ENCODE data around the gene SERP2.
"Not testable (repeated sequence)": the region's sequence is repeated elsewhere in the genome, so short reads cannot be mapped to it uniquely, and the experiment has no call there.

Gene SERP2
- total RNA-seq, result 0 to 0.09 (median 0) reads per million in 18 experiments

DNA sequence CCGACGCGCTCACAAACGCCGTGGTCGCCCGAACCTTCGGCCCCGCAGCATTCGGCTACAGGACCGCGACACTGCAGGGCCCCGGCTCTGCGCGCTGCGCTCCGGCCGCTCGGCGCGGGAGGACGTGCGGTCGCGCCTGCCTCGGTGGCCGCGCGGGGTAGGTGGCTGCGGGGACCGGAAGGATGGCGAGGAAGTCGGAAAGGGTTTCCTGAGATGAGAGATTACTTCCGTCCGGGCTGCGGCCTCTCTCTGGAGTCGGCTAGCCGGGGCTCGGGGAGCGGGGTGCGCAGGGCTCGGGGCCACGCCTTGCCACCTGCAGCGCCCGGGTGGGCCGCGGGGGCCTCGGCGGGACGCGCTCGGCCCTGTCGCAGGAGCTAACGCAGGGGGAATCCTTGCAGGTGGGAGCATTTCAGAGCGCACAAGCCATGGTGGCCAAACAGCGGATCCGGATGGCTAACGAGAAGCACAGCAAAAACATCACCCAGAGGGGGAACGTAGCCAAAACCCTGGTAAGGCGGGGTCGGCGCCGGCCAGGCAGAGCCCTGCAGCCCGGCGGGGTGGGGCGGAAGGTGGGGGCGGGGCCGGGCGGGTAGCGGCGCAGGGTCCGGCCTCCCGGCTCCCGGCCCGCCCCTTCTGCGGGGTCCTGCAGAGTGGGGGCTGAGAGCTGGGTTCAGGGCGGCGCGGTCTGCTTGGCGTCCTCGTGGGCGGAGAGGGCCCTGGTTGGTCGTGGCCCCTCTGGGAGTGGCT is at the start of gene SERP2:
TSS of gene SERP2 (plus strand) at position 224 of the 747 bp plus-strand sequence. CDS start at position 426, 202 bp downstream.
- no peak for DNase-seq

DNA sequence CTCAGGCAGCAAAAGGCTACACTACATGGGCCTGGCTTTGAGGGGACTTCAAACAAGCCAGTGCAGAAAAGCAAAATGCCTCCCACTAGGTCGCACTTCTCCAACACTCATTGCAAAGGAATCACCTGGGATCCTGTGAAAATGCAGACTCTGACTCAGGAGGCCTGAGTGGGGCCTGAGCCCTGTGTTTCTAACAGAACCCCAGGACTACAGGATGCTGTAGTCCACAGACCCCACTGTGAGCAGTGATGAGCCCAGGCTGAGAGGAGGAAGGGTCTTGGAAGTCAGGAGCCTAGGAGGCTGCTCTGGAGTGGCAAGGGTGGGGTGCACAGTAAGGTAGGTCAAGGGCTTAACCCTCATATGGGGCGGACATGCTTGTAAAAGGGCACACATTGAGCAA is 46.7 kb upstream of the SERP2 start:
- DNase-seq, result no peak

DNA sequence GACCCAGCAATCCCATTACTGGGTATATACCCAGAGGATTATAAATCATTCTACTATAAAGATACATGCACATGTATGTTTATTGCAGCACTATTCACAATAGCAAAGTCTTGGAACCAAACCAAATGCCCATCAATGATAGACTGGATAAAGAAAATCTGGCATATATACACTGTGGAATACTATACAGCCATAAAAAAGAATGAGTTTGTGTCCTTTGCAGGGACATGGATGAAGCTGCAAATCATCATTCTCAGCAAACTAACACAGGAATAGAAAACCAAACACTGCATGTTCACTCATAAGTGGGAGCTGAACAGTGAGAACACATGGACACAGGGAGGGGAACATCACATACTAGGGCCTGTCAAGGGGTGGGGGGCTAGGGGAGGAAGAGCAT is 44.6 kb upstream of the SERP2 start:
- not testable (repeated sequence) for DNase-seq

DNA sequence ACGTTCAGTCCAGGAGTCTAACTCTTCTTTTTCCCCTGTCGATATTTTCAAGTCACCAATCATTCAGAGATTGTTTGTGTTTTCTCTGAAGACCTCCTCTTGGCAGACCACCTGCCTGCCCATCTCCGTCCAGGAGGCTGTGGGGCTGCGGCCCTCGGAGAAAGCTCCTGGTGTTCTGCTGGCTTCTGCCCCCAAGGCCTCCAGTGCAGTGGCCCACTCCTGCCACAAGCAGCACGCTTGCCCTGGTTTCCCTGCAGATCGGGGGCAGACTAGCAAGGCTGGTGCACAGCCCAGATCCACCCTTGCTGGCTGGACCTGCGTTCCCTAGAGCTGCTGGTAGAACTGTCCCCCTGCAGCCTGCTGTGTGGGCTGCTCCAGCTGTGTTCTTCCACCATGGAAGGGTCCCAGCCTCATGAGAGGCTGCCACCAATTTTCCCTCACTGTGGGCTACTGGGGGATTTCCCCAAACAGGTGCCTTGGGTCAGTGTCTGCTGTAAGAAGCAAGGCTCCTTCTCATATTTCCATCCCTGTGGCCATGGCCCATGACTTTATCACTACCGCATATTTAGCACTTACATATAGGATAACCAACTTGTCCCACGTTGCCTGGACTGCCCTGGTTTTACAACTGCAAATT is 43.6 kb upstream of the SERP2 start:
- no peak for DNase-seq

DNA sequence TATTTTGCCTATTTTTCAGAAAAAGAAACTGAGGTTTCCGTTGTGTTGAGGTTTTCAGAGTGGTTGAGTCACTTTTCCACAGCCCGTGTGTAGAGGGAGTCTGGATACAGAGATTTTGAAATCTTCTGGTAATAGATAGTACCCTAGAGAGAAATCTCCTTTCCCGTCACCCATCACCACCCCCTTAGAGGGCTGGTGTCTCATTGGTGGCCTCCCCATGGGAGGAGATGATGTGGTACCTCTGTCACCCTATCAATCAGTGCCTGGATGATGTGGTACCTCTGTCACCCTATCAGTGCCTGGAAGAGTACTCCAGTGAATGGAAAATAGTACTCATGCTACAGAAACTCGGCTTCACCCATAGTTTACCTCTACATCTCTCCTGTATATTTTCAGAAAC is 42.2 kb upstream of the SERP2 start:
- no peak for DNase-seq

DNA sequence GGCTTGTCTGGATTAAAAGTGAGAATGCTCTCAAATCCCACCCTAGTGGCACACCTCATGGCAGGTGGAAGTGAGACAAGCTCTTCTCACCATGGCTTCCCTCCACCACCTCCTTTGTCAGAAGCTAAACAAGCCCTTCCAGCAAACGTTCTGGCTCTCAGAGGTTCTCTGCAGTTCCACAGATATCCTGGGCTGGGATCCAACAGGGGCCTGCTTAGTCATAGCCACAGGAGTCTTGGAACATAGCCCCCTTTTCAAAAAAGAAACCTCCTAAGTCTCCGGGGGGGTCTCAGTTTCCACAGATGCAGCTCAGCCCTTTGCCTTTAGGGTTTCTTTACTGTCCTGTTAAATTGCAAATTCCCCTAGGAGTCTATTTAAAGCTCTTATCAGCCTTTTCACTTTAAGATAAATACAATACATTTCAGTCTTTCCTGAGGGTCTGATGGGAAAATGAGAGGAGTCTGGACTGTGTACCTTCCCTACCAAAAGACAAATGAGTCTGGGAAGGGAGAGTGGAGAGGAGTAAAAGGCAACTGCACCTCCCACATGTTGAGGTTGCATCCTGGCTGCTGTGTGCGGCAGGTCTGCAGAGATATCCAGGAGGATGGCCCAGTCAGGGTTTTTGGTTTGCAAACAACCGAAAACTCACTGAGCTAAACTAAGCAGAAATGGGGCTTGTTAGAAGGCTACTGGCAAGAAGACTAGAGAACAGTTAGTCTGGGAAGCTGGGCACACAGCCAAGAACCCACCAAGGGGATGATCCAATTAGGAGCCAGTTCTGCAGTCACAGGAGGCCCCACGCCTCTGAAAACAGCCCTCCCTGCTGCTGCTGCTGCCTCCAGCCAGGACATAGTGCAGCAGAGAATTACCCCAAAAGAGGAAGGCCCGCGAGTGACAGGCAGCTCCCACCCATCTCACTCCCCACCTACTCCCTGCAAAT is 41.4 kb upstream of the SERP2 start:
- DNase-seq, result peak; percentile 32 to 67

DNA sequence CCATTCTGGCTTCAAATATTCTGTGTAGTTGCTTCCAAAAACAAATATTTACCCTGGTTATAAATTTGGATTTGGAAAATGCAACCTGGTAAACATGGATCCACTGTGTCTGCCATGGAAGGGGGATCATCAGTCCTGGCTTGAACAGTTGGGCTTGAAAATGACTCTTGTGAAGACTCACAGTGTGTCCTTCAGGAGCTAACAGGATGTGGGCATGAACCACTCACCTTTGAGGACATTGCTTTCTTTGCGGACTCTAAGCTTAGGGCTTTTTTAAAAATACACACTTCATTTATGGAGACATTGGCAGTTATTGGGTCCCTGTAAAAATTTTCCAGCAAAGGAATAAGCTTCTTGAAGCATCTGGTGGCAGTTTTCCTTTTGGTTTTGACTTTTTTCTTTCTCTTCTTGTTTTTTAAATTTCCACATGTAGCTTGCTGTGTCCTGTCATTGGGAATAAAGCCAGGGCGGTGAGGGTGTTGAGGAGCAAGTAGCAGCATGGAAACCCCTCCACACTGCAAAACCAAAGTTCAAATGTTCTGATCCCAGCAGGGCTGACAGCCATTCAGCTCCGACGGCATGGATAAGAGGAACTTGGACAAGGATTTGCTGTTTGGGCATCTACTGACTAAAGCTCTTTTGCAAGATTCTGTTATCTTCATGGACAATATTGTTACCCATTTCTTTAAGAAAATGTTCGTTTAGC is 39.5 kb upstream of the SERP2 start:
- no peak for DNase-seq

DNA sequence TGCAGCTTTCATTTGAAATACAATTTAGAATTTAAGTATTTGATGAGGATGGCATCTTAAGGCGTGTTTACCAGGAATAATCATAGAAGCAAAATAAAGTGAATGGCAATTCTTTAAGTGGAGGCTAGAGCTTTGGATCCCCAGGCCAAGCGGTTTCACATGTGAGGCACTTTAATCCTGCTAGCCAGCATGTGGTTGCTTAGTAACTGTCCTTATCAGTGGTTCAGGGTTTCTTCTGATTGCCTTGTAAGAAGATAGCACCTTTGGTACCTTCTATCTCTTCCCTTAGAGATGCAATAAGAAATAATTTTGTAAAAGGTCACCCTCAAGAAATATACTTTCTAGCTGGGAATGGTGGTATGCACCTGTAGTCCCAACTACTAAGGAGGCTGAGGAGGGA is 38.9 kb upstream of the SERP2 start:
- no peak for DNase-seq

DNA sequence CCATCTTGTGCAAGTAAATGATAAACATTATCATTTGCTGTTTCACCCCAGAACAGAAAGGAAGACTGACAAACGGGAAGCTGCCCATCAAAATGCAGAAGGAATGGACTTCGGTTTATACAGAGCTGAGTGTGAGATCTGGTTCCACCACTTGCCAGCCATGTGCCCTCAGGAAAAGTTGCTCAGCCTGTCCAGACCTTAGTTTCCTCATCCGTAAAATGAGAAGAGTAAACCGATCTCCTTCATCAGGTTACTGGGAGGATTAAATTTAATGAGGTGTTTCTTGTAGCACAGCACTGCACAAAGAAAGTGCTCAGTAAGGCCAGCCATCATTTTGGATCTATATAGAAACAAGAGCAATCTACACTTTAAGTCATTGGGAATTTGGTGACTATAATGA is 36.7 kb upstream of the SERP2 start:
- no peak for DNase-seq

DNA sequence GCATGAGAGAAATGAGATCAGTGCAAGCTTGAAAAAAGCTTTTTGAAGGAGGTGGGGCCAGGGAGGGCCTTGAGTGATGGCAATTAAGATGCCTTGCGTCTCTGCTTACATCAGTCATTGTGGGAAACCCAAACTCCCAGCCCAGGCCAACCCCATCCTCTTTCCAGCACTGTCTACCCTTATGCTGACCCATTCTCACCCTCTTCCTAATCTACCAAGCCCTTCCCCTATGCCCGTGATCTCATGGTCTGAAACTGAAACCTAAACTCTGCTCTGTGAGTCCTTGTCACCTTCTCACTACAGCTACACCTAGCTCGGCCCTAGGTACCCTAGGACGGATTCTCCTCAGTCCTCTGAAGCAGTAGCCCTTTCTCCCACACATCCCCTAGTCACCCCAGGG is 36.0 kb upstream of the SERP2 start:
- no peak for DNase-seq

DNA sequence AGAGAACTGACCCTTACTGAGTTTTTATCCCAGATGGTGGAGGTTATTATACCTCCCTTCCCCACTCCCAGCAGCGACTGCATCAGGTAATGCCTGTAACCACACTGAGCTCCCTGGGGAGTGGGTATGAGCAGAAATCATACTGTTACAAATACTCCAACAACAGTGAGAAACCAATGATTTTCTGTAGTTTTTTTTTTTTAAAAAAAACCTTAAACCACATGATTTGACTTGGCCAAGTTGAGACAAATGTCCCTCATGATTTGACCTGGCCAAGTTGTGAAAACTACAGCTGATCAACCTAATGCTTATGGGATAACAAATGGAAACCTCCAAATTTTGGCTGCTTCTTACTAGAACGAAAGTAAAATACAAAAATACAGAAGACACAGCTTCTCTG is 33.1 kb upstream of the SERP2 start:
- DNase-seq, result no peak

DNA sequence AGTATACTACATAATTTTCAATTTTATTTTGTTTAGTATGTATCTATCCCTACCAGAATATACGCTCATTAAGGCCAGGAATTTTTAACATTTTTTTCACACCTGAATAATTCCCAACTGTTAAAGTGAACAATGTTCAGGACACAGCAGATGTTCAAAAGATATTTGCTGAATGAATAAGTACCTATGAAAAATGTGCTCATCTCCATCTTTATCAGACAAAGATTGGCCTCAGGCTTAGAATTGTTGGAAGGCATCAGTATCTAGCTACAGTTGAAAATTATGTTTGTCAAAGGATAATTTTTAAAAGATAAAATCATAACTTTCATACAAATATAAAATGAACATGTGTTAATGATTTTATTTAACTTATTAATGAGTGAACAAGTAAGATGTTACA is 30.9 kb upstream of the SERP2 start:
- DNase-seq, result no peak

DNA sequence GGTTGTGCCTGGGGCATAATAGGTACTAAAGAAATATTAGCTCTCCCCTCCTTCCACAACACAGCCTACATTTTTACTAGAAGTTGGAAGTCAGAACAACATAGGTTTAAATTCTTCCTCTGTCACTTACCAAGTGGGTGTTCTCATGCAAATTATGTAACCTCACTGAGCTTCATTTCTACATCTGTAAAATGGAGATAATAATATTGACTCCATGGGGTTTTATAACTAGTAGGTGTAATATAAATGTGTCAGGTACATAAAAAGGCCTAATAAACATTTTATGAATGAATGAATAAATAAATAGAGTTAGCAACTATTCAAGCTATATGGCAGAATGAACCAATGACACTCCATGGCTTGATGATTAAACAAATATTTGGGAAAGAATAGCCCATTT is 27.1 kb upstream of the SERP2 start:
- DNase-seq, result no peak

DNA sequence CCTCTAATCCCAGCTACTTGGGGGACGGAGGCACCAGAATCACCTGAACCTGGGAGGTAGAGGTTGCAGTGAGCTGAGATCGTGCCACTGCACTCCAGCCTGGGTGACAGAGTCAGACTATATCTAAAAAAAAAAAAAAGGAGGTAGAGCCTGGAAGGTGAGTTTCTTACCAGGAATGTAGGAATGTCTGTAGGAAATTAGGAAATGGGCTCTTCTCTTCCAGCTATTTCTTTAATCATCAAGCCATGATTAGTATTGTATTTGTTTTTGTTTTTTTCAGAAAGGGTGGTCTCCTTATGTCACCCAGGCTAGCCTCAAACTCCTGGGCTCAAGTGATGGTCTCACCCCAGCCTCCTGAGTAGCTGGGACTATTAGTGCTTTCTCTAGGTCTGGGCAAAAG is 26.3 kb upstream of the SERP2 start:
- no peak for DNase-seq

DNA sequence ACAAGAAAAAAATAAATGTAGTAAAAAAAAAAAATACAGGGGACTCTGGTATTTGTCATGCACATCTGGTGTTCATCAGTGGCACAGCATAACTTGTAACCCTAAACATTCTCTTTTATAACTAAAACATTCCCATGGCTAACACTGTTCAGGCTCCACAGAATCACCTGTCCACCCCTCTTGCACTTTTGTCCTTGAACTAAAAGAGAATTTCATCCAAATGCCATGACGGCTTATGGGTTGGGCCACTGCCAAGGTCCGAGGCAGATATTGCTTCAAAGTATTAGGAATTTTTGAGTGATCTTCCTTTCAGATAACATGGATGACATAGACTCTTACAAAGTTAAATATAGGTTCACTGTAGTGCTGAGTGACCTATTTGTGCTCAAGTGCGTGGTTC is 25.7 kb upstream of the SERP2 start:
- no peak for DNase-seq

DNA sequence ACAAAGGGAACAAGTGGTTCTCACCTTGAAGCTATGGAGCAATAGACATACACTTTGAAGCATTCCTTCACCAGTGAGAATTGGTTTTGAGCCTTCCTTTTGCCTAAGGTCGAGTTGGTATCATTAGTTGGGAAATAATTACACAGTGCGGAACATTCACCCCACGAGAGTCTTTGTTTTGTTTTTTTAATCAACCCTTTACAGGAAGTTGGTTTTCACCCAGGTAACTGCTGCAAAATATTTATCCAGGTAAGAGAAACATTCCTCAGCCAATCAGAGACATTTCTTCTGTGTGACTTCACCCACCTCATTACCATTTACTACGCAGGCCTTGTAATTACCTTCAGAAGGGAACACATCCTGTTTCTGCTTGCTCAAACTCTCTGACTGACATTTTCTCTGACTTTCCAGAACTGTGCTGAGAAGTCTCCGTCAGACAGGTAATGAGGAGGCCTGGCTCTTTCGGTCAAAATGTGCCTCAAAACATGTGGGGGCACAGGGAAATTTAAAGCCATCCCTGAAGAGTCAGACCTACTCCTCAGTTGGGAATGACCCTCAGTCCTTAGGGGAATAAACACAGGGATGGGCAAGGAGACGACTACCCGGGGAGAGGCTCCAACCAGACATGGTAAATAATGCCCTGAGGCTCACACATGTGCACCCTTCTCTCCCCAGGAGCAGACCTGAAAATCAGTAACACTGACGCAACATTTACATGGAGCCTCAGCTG is 22.7 kb upstream of the SERP2 start:
- DNase-seq, result no peak

DNA sequence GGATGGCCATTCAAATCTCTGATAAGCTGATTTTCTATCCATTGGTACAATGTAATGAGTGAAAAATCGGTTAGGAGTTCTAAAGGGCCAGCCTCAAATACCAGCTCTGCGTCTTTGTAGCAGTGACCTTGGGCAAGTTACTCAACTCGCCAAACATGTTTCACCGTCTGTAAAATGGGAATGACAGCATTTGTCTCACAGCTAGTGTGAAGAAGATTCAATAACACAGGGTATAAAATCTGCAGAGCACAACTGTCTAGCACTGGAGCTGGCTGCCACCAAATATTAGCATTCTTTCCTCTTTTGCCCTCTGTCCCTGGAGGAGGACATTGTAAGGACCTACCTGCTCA is 22.1 kb upstream of the SERP2 start:
- no peak for DNase-seq

DNA sequence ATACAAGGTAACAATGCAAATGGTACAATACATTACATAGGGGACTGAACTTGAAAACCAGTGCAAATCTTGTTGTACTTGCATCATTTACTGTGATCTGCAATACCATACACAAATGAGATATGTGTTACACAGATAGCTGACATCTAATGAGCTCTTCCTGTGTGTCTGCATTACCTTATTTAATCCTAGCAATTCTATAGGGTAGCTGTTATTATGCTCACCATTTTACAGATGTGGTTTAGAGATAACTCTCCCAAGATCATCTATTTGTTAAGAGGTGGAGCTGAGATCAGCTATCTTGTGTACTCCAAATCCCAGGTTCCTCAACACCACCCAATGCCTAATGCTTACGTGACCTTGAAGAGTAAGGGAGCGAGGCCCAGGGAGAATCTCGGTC is 21.4 kb upstream of the SERP2 start:
- no peak for DNase-seq

DNA sequence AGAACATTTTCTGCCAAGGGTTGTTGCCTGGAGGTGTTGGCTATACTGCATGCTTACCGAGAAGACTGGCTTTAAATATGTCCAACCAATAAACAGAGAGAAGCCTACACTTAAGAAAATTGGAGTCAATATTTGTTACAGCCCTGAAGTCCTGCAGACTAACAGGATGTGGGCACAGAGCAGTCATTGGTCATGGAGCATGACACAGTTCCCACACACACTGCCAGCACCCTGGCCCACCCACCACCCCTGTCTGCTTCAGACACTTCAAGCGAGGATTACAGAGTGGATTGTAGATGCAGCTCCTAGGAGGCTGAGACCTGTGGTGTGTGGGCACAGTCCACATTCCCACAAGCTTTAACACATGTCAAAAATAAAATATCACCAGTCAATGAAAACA is 21.0 kb upstream of the SERP2 start:
- peak in 1 of 2 donors; percentile 42 for DNase-seq

DNA sequence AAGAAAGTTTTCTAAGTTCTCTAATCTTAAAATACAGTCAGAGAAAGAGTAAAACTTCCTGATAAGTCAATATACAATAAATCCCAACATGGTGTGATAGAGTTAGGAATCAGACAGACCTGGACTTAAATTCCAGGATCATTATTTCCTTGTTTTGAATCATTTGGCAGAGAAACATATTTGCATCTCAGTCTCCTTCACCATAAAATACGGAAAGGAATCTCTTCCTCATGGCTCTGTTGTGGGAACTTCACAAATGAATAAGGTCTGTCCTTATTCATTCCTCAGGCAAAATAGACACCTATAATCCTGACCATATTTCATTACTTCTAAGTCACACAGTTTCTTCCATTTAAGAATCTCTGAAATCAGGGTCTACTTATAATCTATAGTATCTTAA is 19.3 kb upstream of the SERP2 start:
- no peak for DNase-seq

DNA sequence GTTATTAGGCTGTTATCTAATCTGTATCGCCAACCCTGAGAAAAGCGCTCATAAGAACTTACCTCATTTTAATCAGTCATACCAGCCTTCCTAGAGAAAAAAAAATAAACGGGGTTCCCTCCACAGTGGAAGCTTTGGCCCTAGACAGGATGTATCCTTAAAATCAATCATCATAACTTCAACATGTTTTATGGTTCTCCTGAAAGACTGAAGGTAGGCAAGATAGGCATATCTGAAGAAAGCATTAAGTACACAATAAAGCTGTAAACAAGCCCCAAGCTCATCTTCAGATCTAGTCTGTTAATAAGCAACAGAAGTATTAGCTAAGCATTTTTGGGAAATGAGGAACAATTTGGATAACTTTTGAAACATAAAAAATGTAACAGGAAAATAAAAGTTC is 18.7 kb upstream of the SERP2 start:
- DNase-seq, result no peak

DNA sequence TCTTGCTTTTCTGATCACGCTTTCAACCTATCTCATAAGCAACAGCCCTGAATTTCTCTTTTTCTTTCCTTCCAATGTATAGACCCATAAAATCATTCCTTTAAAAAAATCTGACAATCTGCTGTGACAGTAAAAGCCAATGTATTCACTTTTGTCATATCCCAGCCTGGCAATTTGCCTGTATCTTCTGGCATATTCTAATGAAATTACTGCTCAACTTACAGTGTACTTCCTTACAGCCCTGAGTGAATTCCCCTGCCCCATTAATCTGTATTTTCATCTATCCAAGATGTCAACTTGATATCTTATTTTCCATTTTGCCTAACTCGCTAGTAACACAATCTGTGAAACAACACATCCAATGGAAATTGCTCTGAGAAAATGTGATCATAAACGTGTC is 18.0 kb upstream of the SERP2 start:
- DNase-seq, result no peak
